Fibroblast of lung (primary cell): ENCODE results near the gene DCUN1D2. TPM values are rescaled to one million over a fixed set of nuclear protein-coding genes. Genes with fewer than 3 reads are reported as not detected.

Experiments
- DNase-seq, 2 donors: peaks; one replicate each; pipeline versions ENCODE4 v3.0.0 to v3.0.0-alpha.2; 2010; ENCODE audit warnings: low read depth in 2 of 2
- H2AFZ ChIP-seq: 2 replicates; pipeline ENCODE4 v1.5.1; 2012; ENCODE audit warnings: low read length, control low read depth, inconsistent platforms
- H3K27ac ChIP-seq: 2 replicates; pipeline ENCODE4 v1.5.1; 2011; ENCODE audit warnings: low read length, control low read depth; ENCODE audit not compliant: insufficient read depth
- H3K27me3 ChIP-seq: 2 replicates; pipeline ENCODE4 v1.5.1; 2011; ENCODE audit warnings: mild to moderate bottlenecking, low read length; ENCODE audit not compliant: control insufficient read depth, insufficient read depth
- H3K36me3 ChIP-seq: 2 replicates; pipeline ENCODE4 v1.5.1; 2011; ENCODE audit warnings: low read length; ENCODE audit not compliant: control insufficient read depth, insufficient read depth
- H3K4me1 ChIP-seq: 2 replicates; pipeline ENCODE4 v1.5.1; 2011; ENCODE audit warnings: low read length; ENCODE audit not compliant: control insufficient read depth, insufficient read depth; ENCODE audit errors: extremely low read depth
- H3K4me2 ChIP-seq: 2 replicates; pipeline ENCODE4 v1.5.1; 2011; ENCODE audit warnings: low read length, control low read depth; ENCODE audit not compliant: insufficient read depth; ENCODE audit errors: extremely low read depth
- H3K4me3 ChIP-seq, 4 experiments: fragments of 200-600 bp in 1 of 4; sonication (generic) in 1 of 4; replicated peaks in 1 of 4; 2 replicates each; pipeline ENCODE4 v1.5.1; 2011 to 2016; ENCODE audit warnings: low read length in 4 of 4, low read depth in 3 of 4, mild to moderate bottlenecking in 3 of 4, control low read depth in 2 of 4, inconsistent platforms in 1 of 4, mixed read lengths in 1 of 4; ENCODE audit not compliant: insufficient read depth in 1 of 4; ENCODE audit errors: control extremely low read depth in 1 of 4
- H3K79me2 ChIP-seq: 2 replicates; pipeline ENCODE4 v1.5.1; 2012; ENCODE audit warnings: mild to moderate bottlenecking, low read length, inconsistent platforms; ENCODE audit not compliant: control insufficient read depth, insufficient read depth
- H3K9ac ChIP-seq: 2 replicates; pipeline ENCODE4 v1.5.1; 2011; ENCODE audit warnings: mild to moderate bottlenecking, low read length, control low read depth; ENCODE audit not compliant: insufficient read depth
- H3K9me3 ChIP-seq: 2 replicates; pipeline ENCODE4 v1.5.1; 2012; ENCODE audit warnings: low read depth, low read length; ENCODE audit not compliant: control insufficient read depth, insufficient read depth
- H4K20me1 ChIP-seq: 2 replicates; pipeline ENCODE4 v1.5.1; 2011; ENCODE audit warnings: low read length; ENCODE audit not compliant: control insufficient read depth, insufficient read depth; ENCODE audit errors: extremely low read depth
- EZH2 ChIP-seq: IDR thresholded peaks from 2 replicates; pipeline ENCODE4 v1.5.1; 2012; ENCODE audit warnings: low read length, control low read depth, mild to moderate bottlenecking; ENCODE audit errors: missing control alignments
- polyA plus RNA-seq, 2 donors: library from polyadenylated mRNA; depleted of rRNA in 1 of 2; stranded (reverse) in 1 of 2; unstranded in 1 of 2; fragments of >200 nt; gene quantifications; 2 replicates each; pipeline ENCODE4 v1.2.1, GENCODE V29; 2011 to 2012; ENCODE audit warnings: missing spikeins in 1 of 2
- total RNA-seq: library from RNA; depleted of rRNA; stranded (reverse); fragments of >200 nt; gene quantifications from 2 replicates; pipeline ENCODE4 v1.2.1, GENCODE V29; 2014
- TF ChIP-seq, protein P1 (sequence below), 2 donors: IDR thresholded peaks in 1 of 2; conservative IDR thresholded peaks in 1 of 2; 1 replicate in 1 of 2; 2 replicates in 1 of 2; pipeline ENCODE4 v1.5.1; 2011 to 2012; ENCODE audit warnings: low read length in 2 of 2, control low read depth in 1 of 2, inconsistent platforms in 1 of 2, low read depth in 1 of 2, mild to moderate bottlenecking in 1 of 2

DCUN1D2 gene
- total and polyA plus RNA-seq, 2 donors (not counting 1 experiment from before 2014, with no cell fraction given): 10.7 to 11.6 TPM

DNA sequence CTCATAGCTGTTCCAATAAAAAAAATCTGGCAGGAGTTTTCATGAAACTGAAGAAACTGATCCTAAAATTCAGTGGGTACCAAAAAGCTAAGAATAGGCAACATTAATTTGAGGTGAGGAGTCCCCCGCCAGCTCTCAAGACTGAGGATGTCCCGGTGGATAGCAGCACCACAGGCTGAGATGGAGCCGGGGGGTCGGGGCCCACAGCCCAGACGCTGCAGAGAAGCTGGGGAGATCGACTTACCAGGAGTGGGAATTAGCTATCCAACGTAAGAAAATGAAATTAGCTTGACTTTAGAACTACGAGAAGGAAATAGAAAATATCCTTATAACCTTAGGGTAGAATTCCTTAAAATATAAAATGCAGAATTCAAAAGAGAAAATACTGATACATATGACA, 23.2 kb upstream of the DCUN1D2 start:
- TF ChIP-seq EZH2: no peak
- TF ChIP-seq, protein P1, sequence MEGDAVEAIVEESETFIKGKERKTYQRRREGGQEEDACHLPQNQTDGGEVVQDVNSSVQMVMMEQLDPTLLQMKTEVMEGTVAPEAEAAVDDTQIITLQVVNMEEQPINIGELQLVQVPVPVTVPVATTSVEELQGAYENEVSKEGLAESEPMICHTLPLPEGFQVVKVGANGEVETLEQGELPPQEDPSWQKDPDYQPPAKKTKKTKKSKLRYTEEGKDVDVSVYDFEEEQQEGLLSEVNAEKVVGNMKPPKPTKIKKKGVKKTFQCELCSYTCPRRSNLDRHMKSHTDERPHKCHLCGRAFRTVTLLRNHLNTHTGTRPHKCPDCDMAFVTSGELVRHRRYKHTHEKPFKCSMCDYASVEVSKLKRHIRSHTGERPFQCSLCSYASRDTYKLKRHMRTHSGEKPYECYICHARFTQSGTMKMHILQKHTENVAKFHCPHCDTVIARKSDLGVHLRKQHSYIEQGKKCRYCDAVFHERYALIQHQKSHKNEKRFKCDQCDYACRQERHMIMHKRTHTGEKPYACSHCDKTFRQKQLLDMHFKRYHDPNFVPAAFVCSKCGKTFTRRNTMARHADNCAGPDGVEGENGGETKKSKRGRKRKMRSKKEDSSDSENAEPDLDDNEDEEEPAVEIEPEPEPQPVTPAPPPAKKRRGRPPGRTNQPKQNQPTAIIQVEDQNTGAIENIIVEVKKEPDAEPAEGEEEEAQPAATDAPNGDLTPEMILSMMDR (conservative IDR thresholded peaks at IDR 0.05 in 1 of 2, IDR thresholded peaks at IDR 0.05 in 1 of 2; ENCODE audit: low read depth in 1 of 2, low read length in 2 of 2): no peak
- no peaks in the 10 kb centered on the region for H3K27me3 ChIP-seq
- no peaks in the 10 kb centered on the region for H3K79me2 ChIP-seq
- no peak overlapping the region for H3K4me2 ChIP-seq
- H3K9ac ChIP-seq: no peak overlapping the region
- H3K36me3 ChIP-seq: peaks cover 20% of the 10 kb centered on the region
- H3K9me3 ChIP-seq: no peaks in the 10 kb centered on the region
- no peak overlapping the region for H3K4me3 ChIP-seq
- no peak overlapping the region for H2AFZ ChIP-seq
- no peaks in the 10 kb centered on the region for H4K20me1 ChIP-seq
- H3K27ac ChIP-seq: no peak overlapping the region
- no peak for DNase-seq
- no peaks in the 10 kb centered on the region for H3K4me1 ChIP-seq

GRCh38 chr13:113511361-113511760, 20.9 kb upstream of the DCUN1D2 start:
- Histone ChIP-seq H3K9ac (no peak overlapping the region), H3K27ac (no peak overlapping the region), H3K4me1 (no peaks in the 10 kb centered on the region), H4K20me1 (no peaks in the 10 kb centered on the region), H3K4me2 (no peak overlapping the region), H3K27me3 (no peaks in the 10 kb centered on the region), H2AFZ (no peak overlapping the region), H3K36me3 (peaks cover 26% of the 10 kb centered on the region), H3K9me3 (no peaks in the 10 kb centered on the region), H3K4me3 (no peak overlapping the region), H3K79me2 (peaks cover 13% of the 10 kb centered on the region)
- DNase-seq: no peak
- TF ChIP-seq, protein P1 (conservative IDR thresholded peaks at IDR 0.05 in 1 of 2, IDR thresholded peaks at IDR 0.05 in 1 of 2; ENCODE audit: low read depth in 1 of 2, low read length in 2 of 2): no peak
- TF ChIP-seq EZH2: no peak

GRCh38 chr13:113510871-113511270, 20.4 kb upstream of the DCUN1D2 start:
- H3K27ac ChIP-seq: no peak overlapping the region
- H3K9ac ChIP-seq: no peak overlapping the region
- H2AFZ ChIP-seq: no peak overlapping the region
- no peaks in the 10 kb centered on the region for H4K20me1 ChIP-seq
- TF ChIP-seq, protein P1 (conservative IDR thresholded peaks at IDR 0.05 in 1 of 2, IDR thresholded peaks at IDR 0.05 in 1 of 2; ENCODE audit: low read depth in 1 of 2, low read length in 2 of 2): no peak
- no peak for TF ChIP-seq EZH2
- H3K27me3 ChIP-seq: no peaks in the 10 kb centered on the region
- H3K4me3 ChIP-seq: no peak overlapping the region
- H3K4me1 ChIP-seq: no peaks in the 10 kb centered on the region
- no peaks in the 10 kb centered on the region for H3K9me3 ChIP-seq
- H3K4me2 ChIP-seq: no peak overlapping the region
- no peak for DNase-seq
- H3K36me3 ChIP-seq: peaks cover 28% of the 10 kb centered on the region
- peaks cover 15% of the 10 kb centered on the region for H3K79me2 ChIP-seq
